Stimulated activated CD8-positive, alpha-beta memory T cell treated with anti-CD3 and anti-CD28 coated beads, Interleukin-2, amount 100 ng/mL, for 48 hours (primary cell): ENCODE measurements around the gene TMEM161B.
A peak's percentile ranks its signal among the peaks of the same experiment; 100 is the strongest.
"Not testable (repeated sequence)": the region's sequence is repeated elsewhere in the genome, so short reads cannot be mapped to it uniquely, and the experiment has no call there.

Source experiments
- DNase-seq, 2 donors: peaks; one replicate each; pipeline ENCODE4 v3.0.0-alpha.2; 2020; ENCODE audit warnings: low read depth in 2 of 2

TMEM161B gene

DNA sequence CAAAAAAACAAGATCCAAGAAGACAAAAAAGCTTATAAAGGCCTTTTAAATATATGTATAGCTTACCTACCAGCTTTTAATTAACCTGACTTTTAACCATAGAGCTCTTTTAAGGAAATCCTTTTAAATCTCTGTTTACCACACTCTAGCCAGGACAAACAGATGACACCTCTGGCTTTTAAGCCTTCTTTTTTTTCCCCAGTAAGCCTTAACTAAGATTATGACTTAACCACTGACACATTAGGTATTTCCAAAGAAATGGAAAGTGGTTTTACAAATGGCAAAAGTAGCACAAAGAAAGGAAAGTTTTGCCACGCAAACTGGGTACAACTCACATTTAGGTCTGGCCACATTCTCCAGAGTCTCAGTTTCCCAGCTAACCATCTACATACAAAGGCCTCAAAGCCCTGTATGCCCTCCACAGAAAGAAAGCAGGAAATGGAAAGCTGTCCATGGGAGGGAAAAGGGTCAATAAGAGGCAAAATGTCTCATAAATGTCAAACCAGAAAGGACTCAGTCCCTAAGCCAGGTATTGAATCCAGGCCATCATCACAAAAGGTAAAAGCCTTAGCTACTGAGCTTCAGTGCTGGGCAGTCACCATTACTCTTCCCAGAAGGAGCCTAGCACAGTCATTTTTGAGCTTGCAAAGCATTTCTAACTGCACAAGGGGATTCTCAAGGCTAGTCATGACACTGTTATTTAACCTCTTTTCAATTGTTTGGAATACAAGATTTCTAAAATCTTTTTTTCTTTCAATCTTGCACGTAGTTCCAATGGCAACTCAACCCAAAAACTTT lies 19.7 kb downstream of the TMEM161B start:
- DNase-seq: no peak

GRCh38 chr5:88248094-88248493 lies 20.6 kb downstream of the TMEM161B start:
- DNase-seq: no peak

DNA sequence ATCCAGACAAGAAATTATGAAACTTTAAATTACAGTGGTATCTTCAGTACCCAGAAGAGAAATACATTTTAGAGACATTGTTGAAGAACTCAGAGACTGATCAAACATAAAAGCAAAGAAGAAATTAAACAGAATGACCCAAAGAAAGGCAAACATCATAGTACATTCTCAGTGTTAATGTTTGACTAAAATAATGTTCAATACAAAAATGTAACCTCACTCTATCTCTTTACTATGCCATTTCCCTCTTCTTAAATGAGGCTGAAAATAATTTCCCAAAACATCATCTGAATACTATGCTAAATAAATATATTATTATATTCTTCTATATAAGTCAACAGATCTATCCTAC lies 22.8 kb downstream of the TMEM161B start:
- DNase-seq: no peak

DNA sequence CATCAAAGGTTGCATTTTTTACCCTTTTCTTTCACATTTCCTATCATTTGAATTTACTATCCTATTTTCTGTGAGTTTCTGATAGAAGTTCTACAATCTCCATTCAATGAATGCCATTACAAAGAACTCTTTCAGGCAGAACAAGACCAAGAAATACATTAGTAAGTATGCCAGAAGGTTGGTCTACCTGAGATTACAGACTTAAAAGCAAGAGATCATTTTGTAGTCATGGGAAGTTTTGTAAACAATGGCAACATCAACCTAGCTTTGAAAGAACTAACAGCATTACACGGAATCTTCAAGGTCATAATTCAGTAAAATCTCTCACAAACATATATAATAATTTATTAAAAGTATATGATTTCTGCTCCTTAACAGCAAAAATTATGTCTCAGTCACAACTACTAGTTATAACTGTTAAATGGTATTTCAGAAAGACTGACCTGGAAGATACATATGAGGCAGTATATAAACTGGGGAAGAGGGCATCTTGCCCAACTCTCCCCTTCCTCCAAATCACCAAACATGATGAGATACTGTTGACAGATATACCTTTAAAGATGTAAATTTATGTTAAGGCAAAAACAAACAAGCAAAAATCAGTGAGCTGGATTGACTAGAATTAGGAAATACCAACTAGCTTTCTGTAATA lies 23.3 kb downstream of the TMEM161B start:
- no peak for DNase-seq

DNA sequence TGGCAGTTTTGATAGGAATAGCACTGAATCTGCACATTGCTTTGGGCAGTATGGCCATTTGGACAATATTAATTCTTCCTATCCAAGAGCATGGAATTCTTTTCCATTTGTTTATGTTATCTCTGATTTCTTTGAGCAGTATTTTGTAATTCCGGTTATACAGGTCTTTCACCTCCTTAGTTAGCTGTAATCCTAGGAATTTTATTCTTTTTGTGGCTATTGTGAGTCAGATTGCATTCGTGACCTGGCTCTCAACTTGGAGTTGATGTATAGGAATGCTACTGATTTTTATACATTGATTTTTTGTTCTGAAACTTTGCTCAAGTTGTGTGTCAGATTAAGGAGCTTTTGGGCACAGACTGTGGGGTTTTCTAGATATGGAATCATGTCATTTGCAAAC lies 24.0 kb downstream of the TMEM161B start:
- no peak for DNase-seq

- DNase-seq: not testable (repeated sequence)
Measured at GRCh38 chr5:88243493-88243892, 25.2 kb downstream of the TMEM161B start.

DNA sequence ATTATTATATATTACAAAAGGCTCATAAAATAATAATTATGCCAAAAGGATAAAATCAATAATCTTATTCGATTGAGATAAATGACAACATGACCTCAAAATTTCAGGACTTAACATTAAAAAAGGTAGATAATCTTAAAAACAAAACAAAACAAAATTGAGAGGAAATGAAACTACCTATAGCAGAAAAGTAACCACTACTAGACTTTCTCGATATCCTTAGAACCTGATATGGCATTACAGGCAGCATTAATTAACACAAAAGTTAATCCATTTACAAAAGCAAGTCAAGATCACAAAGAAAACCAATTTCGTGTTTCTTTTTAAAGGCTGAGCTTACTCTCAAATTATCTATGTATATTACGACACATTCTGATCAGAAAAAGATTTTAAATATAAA lies 29.9 kb downstream of the TMEM161B start:
- DNase-seq: no peak

DNA sequence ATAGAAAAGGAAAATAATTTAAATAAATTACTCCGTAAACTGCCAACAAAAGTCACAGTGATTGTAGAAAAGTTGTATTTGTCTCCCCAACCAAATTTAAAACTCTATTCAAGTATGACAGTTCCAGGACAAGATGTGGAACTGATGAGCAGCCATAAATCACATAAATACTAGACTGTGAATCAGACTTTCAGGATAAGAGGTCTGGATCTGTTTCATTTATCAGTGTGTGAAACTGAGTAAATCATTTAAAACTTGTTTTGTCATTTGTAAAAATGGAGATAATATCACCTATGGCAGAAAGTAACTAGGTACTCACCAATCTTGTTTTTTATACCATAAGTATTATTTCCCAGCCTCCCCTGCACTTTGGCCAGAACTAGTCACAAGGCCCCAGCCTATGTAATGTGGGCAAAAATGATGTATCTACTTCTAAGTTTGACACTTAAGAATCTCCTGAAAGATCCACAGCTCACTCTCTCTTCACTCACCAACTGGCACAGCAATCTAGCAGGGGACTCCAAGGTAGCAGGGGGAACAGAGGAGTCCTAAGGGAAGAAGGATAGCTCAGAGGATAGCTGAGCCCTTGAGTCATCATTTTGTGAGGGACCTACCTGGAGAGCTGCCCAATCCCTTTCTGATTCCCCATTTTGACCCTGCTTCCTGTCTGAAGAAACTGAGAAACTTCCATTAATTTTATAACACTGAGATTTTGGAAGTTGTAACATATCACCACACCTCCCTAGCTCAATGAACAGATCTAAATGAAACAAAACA lies 31.6 kb downstream of the TMEM161B start:
- DNase-seq: no peak

DNA sequence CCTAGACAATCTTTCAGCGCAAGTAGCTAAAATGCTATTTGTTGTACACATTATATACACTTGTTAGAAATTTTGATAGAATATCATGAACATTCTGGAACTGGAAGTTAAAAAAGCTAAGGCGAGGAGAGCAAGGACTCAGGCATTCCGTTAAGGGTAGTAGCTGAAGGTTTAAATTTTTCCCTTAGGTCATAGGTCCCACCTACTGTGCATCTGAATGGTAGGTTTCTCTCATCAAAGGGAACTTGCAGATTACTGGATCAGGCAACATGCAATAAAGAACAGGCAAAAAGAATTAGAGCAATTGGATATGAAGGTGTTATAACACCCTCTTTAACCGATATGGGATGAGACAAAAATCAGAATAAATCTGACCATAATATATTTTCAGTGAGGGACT lies 32.8 kb downstream of the TMEM161B start:
- DNase-seq: no peak

DNA sequence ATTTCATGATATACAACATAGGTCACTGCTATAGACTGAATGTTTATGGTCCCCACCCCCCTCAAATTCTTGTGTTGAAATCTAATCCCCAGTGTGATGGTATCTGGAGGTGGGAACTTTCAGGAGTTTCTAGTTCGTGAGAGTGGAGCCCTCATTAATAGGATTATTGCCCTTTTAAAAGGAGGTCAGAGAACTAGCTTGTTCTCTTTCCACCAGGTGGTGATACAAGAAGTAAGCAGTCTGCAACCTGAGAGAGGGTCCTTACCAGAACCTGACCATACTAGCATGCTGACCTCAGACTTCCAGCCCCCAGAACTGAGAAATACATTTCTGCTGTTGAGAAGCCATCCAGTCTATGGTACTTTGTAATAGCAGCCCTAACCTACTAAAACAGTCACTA lies 33.3 kb downstream of the TMEM161B start:
- DNase-seq: no peak

- no peak for DNase-seq
Measured at GRCh38 chr5:88230546-88231066, 38.0 kb downstream of the TMEM161B start.

DNA sequence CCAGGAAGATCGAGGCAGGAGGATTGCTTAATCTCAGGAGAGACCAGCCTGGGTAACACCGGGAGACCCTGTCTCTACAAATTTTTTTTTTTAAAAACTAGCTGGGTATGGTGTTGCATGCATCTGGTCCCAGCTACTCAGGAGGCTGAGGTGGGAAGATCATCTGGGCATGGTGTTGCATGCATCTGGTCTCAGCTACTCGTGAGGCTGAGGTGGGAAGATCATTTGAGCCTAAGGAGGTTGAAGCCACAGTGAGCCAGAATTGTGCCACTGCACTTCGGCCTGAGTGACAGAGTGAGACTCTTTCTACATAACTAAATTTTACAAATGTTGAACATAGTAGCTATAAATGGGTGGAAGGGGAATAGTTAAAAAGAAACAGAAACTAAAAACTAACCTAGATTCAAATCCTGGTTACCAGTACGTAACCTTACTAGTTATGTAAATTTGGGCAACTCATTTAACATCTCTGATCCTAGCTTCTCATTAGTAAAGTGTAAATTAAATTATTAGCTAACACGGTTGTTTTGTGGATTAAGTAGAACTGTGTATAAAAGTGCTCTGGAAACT lies 41.7 kb downstream of the TMEM161B start:
- DNase-seq: no peak

- no peak for DNase-seq
Measured at GRCh38 chr5:88214655-88215054, 54.0 kb downstream of the TMEM161B start.

- DNase-seq: no peak
Measured at GRCh38 chr5:88207575-88207974, 61.1 kb downstream of the TMEM161B start.

DNA sequence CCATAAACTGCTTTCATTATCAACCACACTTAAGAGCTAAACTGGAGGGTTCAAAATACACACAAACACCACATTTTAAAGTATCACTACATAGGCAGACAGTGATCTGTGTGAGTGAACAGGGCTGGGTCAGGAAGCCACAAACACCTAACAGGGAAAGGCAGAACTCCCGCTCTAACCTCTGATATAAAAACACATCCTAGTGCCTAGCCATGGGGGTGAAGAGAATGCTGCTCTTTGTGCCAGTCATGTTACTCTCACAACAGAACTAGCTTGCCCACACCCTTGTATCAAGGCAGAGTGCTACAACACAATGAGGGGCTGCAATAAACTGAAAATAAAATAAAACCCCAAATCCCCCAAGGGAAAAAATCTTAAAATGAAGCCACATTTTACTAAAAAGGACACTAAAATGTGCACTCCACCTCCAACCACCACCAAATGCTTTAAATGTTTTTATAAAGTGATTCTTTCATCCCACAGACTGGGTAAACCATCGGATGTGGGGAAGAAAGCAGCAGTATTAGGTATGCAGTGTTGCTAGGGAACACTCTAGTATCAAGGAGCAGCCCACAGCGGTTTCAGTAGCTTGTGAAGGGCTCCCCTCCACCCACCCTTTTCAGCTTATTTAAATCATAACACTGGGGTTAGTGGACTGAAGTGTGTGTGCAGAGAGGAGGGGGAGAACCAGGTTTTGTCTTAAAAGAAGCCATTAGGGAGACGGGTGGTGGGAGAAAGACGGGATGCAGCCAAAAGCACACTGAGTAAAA lies 64.5 kb downstream of the TMEM161B start:
- DNase-seq: peak in 1 of 2 donors; percentile 23

DNA sequence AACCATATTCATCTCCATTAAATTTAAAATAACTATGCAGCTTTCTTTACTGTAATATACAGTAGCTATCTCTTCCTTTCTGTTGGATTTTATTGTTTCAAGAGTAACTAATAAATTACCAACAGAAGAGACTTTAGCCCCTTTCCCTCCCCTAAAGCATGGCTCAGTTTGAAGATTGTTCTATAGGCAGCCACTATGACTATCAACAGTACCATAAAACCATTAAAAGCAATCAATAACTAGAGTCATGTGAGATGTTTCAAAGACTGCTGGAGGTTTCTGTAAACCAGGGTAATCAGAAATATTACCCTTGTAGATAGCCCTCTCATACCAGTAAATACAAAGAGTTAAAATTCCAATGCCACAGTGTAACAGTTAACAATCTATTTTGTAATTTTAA lies 73.0 kb downstream of the TMEM161B start:
- DNase-seq: no peak

DNA sequence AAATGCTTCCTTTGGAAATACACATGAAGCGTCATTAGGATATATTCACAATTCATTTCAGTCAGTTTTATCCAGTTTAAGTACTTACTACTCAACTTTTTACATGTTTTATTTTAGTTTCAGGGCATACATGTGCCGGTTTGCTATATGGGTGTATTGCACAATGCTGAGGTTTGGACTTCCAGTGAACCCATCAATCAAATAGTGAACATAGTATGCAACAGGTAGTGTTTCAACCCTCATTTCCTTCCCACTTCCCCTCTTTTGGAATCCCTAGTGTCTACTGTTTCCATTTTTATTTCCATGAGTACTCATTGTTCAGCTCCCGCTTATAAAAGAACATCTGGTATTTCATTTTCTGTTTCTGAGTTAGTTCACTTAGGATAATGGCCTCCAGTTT lies 74.7 kb downstream of the TMEM161B start:
- DNase-seq: no peak

GRCh38 chr5:88190106-88190834 lies 78.4 kb downstream of the TMEM161B start:
- DNase-seq: peak; percentile 7 to 9

DNA sequence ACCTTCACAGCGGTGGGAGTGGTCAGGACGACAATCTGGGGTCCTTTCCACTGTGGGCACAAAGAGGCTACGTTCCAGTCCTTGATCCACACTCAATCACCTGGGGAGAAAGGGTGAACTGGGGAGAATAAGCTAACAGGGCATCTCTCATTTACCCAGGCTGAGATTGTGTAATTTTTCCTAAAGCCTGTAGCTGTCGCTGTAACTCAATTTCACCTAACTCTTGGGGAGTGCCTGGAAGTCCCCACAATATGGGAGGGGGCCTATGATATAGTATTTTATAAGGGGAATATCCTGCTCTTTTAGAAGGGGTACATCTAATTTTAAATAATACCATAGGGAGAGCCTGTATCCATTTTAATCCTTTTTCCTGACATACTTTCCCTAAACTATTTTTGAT lies 79.2 kb downstream of the TMEM161B start:
- not testable (repeated sequence) for DNase-seq

- no peak for DNase-seq
Measured at GRCh38 chr5:88188458-88189132, 80.0 kb downstream of the TMEM161B start.
